ENCODE data around the gene DAP3.
"Not testable (repeated sequence)": the region's sequence is repeated elsewhere in the genome, so short reads cannot be mapped to it uniquely, and the experiment has no call there.

DAP3 gene

DNA sequence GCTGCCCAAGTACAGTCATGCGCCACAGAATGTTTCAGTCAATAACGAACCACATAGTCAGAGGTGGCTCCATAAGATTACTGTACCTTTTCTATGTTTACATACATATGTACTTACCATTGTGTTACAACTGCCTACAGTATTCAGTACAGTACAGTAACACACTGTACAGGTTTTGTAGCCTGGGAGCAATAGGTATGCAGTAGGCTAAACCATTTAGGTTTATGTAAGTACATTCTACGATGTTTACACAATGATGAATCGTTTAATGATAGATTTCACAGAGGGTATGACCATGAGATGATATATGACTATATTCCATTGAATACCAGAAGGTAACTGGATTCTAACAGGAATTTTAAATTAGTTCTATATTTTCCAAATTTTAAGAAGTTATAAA, 10.9 kb upstream of the DAP3 start:
- Histone ChIP-seq H3K4me1 (ENCODE audit: control insufficient read depth, insufficient read depth, low read length) (no peaks in the 10 kb centered on the region), H3K4me3 (ENCODE audit: low read depth, low read length) (no peak overlapping the region), H3K36me3 (ENCODE audit: control insufficient read depth in 2 of 2, insufficient read depth in 1 of 2, low read length in 2 of 2) (peaks cover 38 to 71% of the 10 kb centered on the region in 2 experiments), H3K27ac (ENCODE audit: extremely low read depth, low read depth, low read length) (no peak overlapping the region), H3K9me3 (ENCODE audit: control insufficient read depth, insufficient read depth, low read depth, low read length) (no peaks in the 10 kb centered on the region)
- TF ChIP-seq ZNF16 (tag by site-specific recombination; IDR thresholded peaks at IDR 0.05; ENCODE audit: low read depth) = no peak
- no peak for TF ChIP-seq ZNF843 (tag by site-specific recombination; IDR thresholded peaks at IDR 0.05)
- no peak for TF ChIP-seq ZNF302 (tag by site-specific recombination; IDR thresholded peaks at IDR 0.05; ENCODE audit: low read depth)
- no peak for TF ChIP-seq ZNF10 (tag by site-specific recombination; IDR thresholded peaks at IDR 0.05)
- peak; percentile 51; the same call in 1 of the 2 replicates for TF ChIP-seq SP7 (tag by site-specific recombination; IDR thresholded peaks at IDR 0.05)
- no peak for TF ChIP-seq ZNF146 (tag by site-specific recombination; IDR thresholded peaks at IDR 0.05)
- TF ChIP-seq, protein P1, sequence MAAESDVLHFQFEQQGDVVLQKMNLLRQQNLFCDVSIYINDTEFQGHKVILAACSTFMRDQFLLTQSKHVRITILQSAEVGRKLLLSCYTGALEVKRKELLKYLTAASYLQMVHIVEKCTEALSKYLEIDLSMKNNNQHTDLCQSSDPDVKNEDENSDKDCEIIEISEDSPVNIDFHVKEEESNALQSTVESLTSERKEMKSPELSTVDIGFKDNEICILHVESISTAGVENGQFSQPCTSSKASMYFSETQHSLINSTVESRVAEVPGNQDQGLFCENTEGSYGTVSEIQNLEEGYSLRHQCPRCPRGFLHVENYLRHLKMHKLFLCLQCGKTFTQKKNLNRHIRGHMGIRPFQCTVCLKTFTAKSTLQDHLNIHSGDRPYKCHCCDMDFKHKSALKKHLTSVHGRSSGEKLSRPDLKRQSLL (tag by site-specific recombination; IDR thresholded peaks at IDR 0.05) = no peak
- ChIA-PET POLR2A (no interaction called here), CTCF (no interaction called here)

DNA sequence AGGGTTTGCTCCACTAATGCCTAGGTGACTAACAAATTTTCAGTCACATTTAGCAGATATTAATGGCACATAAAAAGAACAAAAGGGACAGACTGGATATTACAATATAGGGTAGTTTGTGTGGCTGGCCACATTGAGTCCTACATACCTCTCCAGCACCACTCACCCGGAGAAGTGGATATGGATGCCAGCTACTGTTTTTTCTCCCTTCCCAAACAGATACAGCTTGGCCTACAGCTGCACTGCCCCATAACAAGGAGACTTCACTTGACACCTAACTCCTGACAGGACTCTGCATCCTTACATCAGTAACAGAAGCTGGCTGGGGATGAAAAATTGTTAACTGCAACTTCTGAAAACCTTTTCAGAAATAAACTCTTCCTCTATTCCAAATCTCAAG, 9.9 kb upstream of the DAP3 start:
- POLR2A ChIA-PET; H3K27ac ChIP-seq (ENCODE audit: extremely low read depth, low read depth, low read length); H3K4me3 ChIP-seq (ENCODE audit: low read depth, low read length); H3K4me1 ChIP-seq (ENCODE audit: control insufficient read depth, insufficient read depth, low read length); CTCF ChIA-PET; H3K9me3 ChIP-seq (ENCODE audit: control insufficient read depth, insufficient read depth, low read depth, low read length): not testable (repeated sequence)
- H3K36me3 ChIP-seq (ENCODE audit: control insufficient read depth in 2 of 2, insufficient read depth in 1 of 2, low read length in 2 of 2) = peaks cover 30 to 65% of the 10 kb centered on the region in 2 experiments

DNA sequence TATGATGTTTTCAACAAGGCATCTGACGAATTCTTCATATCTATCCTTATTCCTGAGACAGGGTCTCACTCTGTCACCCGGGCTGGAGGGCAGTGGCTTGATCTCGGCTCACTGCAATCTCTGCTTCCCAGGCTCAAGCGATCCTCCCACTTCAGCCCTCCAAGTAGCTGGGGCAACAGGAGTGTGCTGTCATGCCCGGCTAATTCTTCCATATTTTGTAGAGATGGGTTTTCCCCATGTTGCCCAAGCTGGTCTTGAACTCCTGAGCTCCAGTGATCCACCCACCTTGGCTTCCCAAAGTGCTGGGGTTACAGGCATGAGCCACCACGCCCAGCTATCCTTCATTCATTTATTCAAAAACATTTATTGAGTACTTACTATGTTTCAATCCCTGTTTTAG, 8.4 kb upstream of the DAP3 start:
- Histone ChIP-seq H3K9me3 (ENCODE audit: control insufficient read depth, insufficient read depth, low read depth, low read length) (no peaks in the 10 kb centered on the region), H3K4me3 (ENCODE audit: low read depth, low read length) (no peak overlapping the region), H3K27ac (ENCODE audit: extremely low read depth, low read depth, low read length) (no peak overlapping the region), H3K4me1 (ENCODE audit: control insufficient read depth, insufficient read depth, low read length) (no peaks in the 10 kb centered on the region), H3K36me3 (ENCODE audit: control insufficient read depth in 2 of 2, insufficient read depth in 1 of 2, low read length in 2 of 2) (peaks cover 28 to 52% of the 10 kb centered on the region in 2 experiments)
- CTCF ChIA-PET = interaction anchor here (0.6 to 1.3 kb wide), 3 partner anchors 9 to 48 kb away, joined by 3 to 4 read pairs (median 3); no protein-coding TSS in a partner anchor
- POLR2A ChIA-PET = interaction anchor here (0.7 kb wide), 1 partner anchor 315 kb away, joined by 3 read pairs; no protein-coding TSS in a partner anchor
- no peak for TF ChIP-seq WT1 (tag by site-specific recombination; IDR thresholded peaks at IDR 0.05)
- TF ChIP-seq ZNF501 (tag by site-specific recombination; IDR thresholded peaks at IDR 0.05) = no peak
- TF ChIP-seq ZNF629 (tag by site-specific recombination; IDR thresholded peaks at IDR 0.05) = no peak
- TF ChIP-seq, protein P2, sequence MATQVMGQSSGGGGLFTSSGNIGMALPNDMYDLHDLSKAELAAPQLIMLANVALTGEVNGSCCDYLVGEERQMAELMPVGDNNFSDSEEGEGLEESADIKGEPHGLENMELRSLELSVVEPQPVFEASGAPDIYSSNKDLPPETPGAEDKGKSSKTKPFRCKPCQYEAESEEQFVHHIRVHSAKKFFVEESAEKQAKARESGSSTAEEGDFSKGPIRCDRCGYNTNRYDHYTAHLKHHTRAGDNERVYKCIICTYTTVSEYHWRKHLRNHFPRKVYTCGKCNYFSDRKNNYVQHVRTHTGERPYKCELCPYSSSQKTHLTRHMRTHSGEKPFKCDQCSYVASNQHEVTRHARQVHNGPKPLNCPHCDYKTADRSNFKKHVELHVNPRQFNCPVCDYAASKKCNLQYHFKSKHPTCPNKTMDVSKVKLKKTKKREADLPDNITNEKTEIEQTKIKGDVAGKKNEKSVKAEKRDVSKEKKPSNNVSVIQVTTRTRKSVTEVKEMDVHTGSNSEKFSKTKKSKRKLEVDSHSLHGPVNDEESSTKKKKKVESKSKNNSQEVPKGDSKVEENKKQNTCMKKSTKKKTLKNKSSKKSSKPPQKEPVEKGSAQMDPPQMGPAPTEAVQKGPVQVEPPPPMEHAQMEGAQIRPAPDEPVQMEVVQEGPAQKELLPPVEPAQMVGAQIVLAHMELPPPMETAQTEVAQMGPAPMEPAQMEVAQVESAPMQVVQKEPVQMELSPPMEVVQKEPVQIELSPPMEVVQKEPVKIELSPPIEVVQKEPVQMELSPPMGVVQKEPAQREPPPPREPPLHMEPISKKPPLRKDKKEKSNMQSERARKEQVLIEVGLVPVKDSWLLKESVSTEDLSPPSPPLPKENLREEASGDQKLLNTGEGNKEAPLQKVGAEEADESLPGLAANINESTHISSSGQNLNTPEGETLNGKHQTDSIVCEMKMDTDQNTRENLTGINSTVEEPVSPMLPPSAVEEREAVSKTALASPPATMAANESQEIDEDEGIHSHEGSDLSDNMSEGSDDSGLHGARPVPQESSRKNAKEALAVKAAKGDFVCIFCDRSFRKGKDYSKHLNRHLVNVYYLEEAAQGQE (tag by site-specific recombination; IDR thresholded peaks at IDR 0.05) = no peak
- no peak for TF ChIP-seq ZNF132 (tag by site-specific recombination; IDR thresholded peaks at IDR 0.05; ENCODE audit: borderline replicate concordance)
- TF ChIP-seq, protein P3, sequence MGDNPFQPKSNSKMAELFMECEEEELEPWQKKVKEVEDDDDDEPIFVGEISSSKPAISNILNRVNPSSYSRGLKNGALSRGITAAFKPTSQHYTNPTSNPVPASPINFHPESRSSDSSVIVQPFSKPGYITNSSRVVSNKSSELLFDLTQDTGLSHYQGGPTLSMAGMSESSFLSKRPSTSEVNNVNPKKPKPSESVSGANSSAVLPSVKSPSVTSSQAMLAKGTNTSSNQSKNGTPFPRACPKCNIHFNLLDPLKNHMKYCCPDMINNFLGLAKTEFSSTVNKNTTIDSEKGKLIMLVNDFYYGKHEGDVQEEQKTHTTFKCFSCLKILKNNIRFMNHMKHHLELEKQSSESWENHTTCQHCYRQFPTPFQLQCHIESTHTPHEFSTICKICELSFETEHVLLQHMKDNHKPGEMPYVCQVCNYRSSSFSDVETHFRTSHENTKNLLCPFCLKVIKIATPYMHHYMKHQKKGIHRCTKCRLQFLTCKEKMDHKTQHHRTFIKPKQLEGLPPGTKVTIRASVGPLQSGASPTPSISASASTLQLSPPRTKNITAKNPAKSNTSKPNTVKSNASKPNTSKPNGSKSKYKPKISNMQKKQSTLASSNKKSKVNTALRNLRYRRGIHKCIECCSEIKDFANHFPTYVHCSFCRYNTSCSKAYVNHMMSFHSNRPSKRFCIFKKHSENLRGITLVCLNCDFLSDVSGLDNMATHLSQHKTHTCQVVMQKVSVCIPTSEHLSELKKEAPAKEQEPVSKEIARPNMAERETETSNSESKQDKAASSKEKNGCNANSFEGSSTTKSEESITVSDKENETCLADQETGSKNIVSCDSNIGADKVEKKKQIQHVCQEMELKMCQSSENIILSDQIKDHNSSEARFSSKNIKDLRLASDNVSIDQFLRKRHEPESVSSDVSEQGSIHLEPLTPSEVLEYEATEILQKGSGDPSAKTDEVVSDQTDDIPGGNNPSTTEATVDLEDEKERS (tag by site-specific recombination; IDR thresholded peaks at IDR 0.05) = no peak
- no peak for TF ChIP-seq SP3 (tag by site-specific recombination; IDR thresholded peaks at IDR 0.05)
- no peak for TF ChIP-seq ZNF19 (tag by site-specific recombination; IDR thresholded peaks at IDR 0.05; ENCODE audit: low read depth)
- no peak for TF ChIP-seq ZNF433 (tag by site-specific recombination; IDR thresholded peaks at IDR 0.05; ENCODE audit: low read depth)
- no peak for TF ChIP-seq ZNF510 (tag by site-specific recombination; IDR thresholded peaks at IDR 0.05; ENCODE audit: insufficient replicate concordance)
- TF ChIP-seq, protein P4, sequence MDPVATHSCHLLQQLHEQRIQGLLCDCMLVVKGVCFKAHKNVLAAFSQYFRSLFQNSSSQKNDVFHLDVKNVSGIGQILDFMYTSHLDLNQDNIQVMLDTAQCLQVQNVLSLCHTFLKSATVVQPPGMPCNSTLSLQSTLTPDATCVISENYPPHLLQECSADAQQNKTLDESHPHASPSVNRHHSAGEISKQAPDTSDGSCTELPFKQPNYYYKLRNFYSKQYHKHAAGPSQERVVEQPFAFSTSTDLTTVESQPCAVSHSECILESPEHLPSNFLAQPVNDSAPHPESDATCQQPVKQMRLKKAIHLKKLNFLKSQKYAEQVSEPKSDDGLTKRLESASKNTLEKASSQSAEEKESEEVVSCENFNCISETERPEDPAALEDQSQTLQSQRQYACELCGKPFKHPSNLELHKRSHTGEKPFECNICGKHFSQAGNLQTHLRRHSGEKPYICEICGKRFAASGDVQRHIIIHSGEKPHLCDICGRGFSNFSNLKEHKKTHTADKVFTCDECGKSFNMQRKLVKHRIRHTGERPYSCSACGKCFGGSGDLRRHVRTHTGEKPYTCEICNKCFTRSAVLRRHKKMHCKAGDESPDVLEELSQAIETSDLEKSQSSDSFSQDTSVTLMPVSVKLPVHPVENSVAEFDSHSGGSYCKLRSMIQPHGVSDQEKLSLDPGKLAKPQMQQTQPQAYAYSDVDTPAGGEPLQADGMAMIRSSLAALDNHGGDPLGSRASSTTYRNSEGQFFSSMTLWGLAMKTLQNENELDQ (tag by site-specific recombination; IDR thresholded peaks at IDR 0.05; ENCODE audit: low read depth) = no peak
